Activated T-cell treated with anti-CD3 and anti-CD28 coated beads, Interleukin-2, amount 50 U/mL, for 1 hour (primary cell): Measurements from ENCODE around the gene ZNF500.
A peak's percentile ranks its signal among the peaks of the same experiment; 100 is the strongest.

ENCODE experiments used
- DNase-seq: peaks from one replicate; pipeline ENCODE4 v3.0.0-alpha.2; 2020

ZNF500 gene

DNA sequence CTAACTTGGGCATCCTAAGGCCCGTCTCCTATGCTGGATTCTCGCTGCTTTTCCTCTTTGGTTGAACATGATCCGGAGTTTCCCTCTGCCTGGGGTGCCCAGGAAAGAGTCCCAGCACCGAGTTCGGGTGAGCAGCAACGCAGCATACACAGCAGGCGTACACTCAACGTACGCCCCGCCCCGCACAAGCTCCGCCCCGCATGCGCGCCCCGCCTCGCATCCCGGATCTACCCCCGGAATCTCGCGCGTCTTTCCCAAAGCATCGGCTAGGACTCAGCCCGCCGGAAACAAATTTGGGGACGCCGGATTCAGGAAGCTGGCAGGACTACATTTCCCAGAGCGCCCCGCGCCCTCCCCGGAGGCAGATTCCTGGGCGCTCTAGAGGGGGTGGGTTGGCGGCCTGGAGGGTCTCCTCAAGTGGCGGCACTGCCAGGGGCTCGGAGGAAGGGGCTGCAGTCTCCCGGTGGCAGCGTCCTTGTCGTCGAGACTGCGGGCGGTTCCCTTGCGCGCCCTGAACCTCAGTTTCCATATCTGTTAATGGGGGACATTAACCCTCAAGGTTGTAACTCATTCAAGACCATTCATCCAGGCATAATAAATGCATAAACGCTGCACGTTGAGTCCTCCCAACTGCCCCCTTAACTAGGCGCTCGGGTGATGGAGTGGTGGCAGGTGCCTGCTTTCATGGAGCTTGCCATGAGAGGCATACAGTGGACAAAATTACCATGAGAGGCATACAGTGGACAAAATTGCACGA is 1.8 kb upstream of the ZNF500 start:
- DNase-seq, result peak; percentile 83

DNA sequence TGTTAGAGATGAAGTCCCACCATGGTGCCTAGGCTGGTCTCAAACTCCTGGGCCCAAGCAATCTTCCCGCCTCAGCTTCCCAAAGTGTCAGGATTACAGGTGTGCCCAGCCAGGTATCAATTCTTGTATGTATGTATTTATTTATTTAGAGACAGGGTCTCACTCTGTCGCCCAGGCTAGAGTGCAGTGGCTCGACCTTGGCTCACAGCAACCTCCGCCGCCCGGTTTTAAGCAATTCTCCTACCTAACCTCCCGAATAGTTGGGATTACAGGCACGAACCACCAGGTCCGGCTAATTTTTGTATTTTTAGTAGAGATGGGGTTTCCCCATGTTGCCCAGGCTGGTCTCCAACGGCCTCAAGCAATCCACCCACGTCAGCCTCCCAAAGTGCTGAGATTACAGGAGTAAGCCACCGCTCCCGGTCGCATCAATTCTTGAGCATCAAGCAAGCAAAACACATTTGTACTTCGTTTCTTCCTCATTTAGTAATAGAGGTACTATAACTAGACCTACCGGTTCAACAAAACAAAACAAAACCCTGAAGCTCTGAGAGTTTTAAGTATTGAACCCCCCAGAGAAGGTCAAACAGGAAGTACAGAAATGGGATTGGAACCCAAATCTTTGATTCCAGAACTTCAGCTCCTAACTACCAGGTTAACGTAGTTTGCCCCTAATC is 1.0 kb upstream of the ZNF500 start:
- DNase-seq, result no peak

DNA sequence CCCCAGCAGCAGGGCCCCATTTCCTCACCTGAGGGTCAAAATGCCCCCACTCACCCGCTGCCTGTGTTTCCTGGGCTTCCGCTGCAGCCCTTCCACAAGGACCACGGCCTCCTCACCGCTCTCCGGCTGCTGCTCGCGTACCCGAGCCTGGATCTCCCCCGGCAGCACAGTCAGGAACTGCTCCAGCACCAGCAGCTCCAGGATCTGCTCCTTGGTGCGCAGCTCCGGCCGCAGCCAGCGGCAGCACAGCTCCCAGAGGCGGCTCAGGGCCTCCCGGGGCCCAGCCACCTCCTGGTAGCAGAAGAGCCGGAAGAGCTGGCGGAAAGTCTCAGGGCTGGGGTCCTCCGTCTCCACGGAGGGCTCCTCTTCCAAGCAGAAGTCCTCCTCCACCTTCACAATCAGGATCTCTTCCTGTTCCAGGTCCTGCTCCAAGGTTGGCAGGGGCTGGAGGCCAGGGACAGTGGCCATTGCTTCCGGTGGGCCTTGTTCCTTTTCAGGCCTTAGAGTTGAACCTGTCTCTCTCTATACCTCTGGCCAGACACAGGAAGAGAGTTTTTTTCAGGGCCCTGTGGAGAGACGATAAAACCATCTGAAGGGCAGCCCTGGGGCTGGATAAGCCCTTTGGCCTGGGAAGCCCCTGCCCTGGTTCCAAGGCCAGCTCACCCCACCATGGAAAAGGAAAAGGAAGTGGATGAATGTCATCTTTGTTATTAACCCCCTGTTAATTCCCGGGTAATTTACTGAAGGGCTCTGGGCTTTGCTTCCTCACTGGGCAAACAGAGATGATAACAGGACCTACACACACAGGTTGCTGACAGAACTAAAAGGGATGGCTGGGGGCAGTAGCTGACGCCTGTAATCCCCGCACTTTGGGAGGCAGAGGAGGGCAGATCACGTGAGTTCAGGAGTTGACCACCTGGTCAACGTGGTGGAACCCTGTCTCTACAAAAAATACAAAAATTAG is 1.2 kb downstream of the ZNF500 start:
- no peak for DNase-seq

DNA sequence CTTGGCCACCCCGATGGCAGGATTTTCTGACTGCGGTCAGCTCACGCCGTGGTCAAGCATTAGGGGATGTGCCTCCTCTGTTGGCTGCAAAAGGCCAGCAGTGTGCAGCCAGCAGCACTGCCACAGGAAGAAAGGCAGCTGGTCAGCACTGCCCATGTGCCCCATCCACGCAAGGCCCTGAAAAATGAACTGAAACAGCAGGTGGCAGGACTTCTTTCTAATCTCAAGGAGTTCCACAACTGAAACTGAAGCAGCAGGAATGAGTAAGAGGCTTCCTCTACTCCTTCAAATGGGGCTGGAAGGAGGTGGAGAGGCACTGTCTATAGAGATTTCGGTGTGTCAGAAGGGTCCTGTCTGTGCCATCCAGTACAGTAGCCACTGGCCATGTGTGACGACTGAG is 3.2 kb downstream of the ZNF500 start:
- no peak for DNase-seq

DNA sequence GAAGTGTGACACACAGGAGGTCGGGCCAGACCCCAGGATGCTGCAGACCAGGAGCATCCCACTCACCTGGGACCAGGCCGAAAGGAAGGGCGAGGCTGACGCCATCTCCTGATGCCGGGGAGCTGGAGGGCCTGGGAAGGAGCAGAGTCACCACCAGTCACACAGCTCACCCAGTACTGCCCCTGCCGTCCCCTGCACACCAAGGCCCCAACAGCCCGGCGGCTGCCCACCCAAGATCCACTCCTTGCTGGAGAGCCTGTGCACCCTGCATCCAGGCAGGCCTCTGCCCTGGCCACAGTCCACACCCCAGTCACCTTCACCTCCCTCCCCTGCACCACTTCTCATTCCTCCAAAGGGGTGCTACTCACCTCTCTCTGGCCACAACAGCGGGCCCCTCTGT is 4.8 kb downstream of the ZNF500 start:
- no peak for DNase-seq

DNA sequence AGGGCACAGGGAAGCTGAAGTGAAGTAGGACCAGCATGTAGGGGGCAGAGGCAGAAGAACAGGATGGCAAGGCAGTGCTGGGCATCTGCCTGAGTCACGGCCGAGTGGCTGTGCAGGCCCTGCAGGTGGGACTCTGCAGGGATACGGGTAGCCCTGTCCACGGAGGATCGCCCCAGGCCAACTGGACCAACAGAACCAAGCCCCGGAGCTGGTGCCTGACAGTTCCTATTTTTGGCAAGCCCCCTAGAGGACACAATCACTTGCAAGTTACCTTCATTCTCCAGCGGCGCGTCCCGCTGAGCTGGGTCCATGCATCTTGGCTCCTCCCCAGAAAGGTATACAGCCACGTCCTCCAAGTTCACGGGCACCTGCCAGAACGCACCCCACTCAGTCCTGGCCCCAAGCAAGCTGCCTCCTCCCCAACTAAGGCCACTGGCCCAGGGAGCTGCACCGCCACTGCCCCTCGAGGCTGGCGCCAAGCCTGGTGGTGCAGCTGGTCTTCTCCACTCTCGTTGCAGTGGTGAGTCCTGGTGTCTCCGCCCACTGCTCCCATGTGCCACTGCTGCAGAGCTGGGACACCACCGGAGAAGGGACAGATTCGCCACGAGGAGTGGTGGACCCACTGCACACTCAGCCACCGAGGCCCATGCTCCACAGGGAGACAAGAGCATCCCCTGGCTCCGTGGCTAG is 6.6 kb downstream of the ZNF500 start:
- no peak for DNase-seq

DNA sequence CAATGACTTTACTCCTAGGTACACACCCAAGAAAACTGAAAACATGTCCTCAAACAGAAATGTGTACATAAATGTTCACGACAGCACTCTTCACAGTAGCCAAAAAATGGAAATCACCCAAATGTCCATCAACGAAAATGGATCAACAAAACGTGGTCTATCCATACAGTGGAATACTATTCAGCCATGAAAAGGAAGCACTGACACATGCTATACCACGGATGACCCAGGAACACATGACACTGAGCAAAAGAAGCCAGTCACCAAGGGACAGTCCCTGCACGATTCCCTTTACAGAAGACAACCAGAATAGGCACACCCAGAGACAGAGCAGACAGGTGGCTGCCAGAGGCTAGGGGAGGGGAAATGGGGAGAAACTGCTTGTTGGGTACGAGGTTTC is 11.3 kb downstream of the ZNF500 start:
- no peak for DNase-seq

DNA sequence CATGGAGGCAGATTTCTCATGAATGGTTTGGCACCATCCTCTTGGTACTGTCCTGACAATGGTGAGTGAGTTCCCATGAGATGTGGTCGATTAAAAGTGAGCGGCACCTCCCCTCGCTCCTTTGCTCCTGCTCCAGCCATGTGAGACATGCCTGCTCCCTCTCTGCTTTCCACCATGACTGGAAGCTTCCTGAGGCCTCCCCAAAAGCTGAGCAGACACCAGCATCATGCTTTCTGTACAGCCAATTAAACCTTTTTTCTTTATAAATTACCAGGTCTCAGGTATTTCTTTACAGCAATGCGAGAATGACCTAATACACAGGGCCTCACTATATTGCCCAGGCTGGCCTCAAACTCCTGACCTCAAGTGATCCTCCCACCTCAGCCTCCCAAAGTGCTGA is 12.1 kb downstream of the ZNF500 start:
- no peak for DNase-seq

DNA sequence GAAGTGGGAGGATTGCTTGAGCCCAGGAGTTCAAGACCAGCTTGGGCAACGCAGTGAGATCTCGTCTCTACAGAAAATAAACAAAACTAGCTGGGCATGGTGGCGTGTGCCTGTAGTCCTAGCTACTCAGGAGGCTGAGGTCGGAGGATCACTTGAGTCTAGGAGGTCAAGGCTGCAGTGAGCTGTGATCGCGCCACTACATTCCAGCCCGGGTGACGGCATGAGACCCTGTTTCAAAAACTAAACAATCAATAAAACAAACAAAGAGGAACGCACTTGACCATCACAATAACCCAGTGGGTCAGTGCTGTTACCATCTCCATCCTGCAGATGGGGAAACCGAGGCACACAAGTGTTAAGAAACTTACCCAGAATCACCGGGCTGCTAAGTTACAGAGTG is 13.7 kb downstream of the ZNF500 start:
- DNase-seq, result no peak

DNA sequence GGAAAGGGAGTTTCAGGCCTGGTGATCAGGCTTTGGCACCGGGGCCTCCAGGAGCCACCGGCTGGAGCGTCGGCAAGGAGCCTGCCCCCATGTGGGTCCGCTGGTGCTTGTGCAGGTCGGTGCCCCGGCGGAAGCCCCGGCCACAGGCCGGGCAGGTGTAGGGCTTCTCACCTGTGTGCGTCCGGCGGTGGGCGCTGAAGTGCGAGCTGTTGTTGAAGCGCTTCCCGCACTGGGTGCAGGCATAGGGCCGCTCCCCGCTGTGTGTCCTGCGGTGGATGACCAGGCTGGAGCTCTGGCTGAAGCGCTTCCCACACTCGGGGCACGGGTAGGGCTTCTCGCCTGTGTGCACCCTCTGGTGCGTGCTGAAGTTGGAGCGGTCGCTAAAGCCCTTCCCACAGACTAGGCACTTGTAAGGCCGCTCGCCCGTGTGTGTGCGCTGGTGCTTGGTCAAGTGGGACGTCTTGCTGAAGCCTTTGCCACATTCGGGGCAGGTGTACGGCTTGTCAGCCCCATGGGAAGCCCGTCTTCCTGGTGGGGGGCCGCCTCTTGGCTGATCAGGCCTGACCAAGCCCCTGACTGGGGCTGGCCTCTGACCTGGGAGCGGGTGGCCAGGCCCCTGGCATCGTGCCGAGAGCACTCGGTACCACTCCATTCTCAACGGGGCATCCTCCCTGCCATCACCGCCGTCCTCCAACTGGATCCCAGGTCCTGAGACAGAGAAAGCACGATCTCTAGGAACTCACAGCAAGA is 14.4 kb downstream of the ZNF500 start:
- DNase-seq, result no peak

DNA sequence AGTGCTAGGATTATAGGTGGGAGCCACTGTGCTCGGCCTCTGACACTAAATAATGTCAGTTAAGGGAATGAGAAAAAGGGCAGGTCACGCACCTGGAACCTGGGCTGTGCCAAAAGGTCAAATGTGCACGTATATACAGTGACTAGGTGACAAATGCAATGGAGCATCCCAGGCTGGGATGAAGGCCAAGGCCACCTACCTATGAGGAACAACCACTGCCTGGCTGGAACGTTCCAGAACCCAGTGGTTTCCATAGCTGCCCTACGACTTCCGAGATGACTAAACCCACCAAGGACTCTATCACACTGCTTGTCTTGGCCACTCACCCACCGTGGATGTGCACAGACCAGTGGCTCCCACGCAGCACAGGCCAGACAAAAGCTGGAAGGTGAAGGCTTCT is 16.1 kb downstream of the ZNF500 start:
- DNase-seq, result no peak

DNA sequence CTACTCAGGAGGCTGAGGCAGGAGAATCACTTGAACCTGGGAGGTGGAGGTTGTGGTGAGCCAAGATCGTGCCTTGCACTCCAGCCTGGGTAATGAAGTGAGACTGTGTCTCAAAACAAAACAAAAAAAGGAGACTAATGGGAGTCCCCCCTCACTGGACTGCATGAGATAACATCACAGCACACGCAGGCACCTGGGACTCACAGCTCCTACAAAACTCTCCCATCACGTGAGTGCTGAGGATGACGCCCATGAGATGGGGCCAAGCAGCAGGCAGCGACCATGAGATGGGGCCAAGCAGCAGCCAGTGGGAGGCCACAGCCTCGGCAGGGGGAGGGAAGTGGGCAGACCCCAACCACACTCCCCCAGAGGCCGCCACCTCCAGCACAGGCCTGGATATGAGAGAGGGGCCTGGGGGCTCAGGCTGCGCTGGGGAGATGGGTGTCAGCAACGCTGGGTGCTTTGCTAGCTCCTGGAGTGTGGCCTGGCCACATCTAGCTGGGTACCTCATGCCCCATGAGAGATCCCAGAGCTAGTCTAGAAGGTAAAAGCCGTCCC is 17.2 kb downstream of the ZNF500 start:
- no peak for DNase-seq

DNA sequence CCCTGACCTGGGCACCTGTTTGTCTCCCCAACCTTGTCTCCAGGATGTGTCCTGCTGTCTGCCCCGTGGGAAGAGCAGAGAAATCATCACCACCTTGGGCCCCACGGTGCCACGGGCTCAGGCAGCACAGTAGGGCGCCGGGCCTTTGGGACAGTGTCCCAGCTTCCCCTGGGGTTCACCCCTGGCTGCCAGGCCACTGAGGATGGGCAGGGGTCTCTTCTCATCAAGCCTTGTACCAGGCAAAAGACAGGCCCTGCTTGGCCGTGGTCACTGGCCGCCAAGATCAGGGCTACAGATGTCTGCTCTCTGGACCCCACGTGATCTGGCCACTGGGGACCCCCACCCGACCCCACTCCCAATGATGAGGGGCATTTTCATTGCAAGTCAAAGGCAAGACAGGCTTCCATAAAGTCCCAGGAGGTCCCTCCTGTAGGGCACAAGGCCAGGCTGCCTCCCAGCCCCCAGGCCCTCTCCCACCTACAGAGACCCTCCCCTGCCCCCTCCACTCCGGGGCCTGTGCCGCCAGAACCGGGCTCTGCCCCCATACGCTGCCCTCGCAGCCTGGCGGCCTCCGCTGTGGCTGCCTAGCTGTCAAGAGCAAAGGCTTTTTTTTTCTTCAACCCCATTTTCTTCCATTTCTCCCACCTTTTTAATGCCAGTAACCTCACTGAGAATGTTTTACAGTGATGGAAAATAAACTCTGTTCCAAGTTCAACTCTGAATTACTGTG is 18.1 kb downstream of the ZNF500 start:
- DNase-seq, result no peak

DNA sequence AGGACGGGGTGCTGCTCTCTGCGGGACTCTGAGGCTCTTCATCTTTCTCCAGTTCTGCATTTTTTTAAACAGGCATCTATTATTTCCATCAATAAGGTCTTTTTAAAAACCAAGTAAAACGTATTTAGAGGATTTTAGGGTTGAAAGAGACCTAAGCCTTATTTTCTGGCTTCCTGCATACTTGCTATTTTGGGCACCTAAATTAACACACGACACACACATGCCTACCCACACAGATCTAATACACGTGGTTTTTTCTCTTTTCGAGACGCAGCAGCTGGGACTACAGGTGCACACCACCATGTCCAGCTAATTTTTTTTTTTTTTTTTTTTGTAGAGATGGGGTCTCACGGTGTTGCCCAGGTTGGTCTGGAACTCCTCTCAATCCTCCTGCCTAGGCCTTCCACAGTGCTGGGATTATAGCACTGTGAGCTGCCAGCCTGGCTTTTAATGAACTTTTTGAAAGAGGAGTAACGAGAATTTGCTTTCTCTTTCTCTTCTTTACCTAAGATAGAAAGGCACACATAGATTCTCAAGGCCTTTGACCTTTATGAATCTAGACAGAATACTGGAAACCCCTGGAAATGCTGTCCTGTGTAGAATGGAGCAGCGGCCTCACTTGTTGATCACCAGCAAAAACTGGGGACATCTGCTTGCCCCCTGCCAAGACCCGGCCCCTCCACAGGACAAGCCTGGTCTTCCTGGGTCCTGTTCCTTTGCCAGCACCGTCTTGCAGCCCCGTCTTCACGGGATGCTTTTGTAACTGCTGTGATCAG is 18.9 kb downstream of the ZNF500 start:
- no peak for DNase-seq

DNA sequence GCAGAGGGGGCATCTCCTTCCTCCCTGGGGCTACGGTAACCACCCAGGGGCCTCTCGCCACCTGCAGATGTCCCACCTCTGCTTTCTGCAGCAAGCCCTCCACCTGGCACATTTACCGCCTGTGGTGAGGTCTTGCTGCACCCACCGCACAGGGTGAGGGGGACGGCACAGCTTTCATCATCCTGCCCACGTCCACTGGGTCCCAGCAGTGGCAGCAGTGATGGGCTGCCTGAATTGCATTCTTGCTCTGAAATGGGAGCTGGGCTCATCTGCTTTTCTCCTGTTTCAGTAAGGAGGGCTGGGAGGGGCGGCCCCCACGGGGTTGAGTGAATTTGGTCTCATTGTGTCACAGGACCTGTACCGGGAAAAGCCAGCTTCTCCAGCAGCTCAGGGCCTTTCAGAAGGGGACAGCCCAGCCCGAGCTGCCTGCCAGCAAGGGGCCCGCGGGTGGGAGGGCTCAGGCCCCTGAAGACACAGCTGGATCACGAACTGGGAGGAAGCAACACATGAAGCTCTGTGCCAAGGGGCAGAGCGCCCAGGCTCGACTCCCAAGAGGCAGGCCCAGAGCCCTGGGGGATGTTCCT is 19.9 kb downstream of the ZNF500 start:
- no peak for DNase-seq

DNA sequence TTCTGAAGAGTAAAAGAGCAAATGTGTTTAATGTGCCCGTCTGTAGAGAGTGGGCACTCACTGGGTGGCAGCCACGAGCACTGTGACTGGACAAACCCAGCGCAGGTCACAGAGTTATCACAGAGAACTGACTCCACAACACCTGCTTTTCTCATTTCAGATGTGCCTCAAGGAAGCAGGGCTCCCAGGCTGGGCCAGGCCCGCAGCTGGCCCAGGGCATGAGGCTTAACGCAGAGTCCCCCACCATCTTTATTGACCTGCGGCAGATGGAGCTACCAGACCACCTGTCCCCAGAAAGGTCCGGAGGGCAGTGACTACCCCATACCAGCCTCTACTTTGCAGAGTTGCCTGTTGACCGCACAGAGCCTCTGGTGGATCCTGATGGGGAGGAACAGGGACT is 20.7 kb downstream of the ZNF500 start:
- DNase-seq, result no peak

DNA sequence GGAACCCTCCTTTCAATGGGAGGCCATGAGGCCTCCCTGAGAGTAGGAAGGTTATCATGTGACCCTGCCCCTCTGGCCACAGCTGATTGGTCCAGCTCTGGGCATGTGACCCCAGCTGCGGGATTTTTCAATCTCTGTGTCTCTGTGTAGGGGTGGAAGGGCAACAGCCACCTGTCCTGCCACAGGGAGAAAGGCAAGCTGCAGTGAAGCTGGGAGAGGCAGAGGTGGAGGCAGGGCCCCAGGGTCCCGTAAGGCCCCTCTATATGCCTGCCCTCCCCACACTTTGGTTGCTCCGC is 21.7 kb downstream of the ZNF500 start:
- no peak for DNase-seq

DNA sequence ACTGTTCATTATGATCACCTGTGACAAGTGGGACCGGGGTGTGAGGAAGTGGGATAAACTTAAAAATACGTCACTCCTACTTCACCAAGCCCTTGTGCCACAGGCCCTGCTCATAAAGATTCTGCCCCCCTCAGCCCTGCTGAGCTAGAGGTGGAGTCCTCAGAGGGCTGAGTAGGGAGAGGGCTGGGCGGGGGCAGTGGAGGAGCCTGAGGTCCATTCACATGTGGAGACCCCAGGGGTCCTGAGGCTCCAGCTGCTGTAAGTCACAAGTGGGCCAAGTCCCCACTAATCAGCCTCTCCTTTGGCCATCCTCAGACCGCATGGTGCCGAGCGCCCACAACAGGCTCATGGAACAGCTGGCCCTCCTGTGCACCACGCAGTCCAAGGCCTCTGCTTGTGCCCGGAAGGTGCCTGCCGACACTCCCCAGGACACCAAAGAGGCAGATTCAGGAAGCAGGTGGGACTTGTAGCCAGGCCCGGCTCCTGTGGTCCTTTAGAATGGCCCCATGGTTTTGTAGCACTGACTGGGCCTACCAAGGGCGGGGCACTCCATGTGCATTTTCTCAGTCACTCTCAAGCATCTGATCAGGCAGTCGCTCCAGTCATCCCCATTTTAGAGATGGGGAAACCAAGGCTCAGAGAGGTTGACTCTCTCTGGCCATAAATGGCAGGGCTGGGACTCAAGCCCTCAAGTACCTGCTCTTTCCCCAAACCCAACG is 22.2 kb downstream of the ZNF500 start:
- no peak for DNase-seq

DNA sequence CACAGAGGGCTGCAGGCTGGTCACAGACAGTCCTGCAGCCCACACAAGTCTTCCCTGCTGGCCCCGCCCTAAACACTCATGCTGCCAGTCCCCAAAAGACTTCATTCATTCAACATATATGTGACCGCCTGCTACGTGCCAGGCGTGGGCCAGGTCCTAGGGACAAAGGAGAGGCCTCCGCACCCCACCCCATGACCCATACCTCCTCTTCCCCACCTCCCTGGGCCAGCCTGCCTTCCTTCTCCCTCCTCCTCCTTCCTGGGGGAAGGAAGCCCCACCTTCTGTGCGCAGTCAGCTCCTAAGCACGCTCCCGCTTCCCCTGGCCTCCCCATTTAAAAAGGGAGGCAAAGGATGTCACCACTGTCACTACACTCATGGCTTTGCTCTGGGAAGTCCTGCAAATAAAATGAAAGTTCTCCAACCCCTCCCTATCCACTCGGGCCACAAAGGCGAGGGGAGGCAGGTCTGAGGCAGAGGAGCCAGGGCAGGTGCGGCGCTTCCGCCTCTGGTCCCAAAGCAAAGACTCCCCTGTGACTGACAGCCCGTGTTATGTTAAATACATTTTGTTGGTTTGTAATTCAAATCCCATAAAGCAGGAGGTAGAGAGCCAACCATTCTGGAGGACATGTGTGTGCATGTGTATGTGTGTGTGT is 23.6 kb downstream of the ZNF500 start:
- DNase-seq, result no peak
